HL-60/S4 treated with retinoic acid at 250 ng/mL for 4 days and 3 days (cell line): Measurements from ENCODE around the gene CPNE7.
"Not testable (repeated sequence)": the region's sequence is repeated elsewhere in the genome, so short reads cannot be mapped to it uniquely, and the experiment has no call there.

Experiments used
- in situ Hi-C: fragments of 300-500 bp; cut with MboI; formaldehyde crosslinking; loops from 2 replicates; pipeline ENCODE4 v1.7.0; 2022; ENCODE audit warnings: low sequenced_read_pairs

Gene CPNE7

DNA sequence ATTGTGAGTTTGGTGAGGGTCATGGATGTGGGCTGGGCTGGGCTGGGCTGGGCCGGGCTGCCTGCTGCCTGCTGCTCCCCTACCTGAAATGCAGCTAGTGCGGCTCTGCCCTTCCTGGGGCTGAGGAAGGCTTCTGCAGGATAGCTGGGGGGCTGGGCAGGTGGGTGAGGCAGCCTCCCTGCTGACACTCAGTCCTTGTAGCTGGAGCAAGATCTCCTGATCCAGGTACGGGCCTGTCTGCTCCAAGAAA, 10.4 kb upstream of the CPNE7 start:
- in situ Hi-C loops = no loop called here

DNA sequence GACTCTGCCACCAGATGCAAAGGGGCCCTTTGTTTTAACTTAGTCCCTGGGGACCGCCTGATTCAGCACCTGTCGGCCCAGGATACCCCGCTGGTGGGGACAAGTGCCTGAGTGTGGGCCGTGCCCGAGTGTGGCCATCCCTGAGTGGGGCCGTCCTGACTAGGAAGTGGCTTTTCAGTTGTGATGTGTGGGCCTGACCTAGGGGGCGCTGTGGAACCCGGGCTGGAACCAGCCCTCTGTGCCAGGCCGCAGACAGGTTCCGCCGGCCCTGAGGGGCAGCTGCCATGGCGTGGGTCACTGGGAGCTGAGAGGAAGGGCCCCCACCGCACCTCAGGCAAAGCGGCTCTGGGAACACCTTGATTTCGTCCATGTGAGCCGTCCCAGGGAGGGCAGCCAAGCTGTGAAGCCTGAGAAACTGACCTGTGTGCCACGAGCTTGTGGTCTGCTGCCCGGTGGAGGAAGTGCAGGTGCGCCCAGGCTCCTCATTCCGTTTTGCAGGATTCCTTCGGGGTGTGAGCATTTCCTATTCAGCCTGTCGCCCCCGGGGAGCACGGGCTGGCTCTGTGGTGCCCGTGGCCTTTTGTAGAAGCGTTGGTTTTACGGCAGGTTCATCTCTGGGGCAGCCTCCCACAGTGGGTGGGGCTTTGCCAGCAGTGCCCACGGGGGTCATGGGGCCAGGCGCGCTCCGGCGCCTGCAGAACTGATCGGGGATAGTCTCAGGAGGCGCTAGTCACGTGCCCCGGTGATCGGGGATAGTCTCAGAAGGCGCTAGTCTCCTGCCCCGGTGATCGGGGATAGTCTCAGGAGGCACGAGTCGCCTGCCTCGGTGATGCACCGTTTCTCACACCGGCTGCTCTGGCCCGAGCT, 9.8 kb upstream of the CPNE7 start:
- in situ Hi-C loops = no loop called here

DNA sequence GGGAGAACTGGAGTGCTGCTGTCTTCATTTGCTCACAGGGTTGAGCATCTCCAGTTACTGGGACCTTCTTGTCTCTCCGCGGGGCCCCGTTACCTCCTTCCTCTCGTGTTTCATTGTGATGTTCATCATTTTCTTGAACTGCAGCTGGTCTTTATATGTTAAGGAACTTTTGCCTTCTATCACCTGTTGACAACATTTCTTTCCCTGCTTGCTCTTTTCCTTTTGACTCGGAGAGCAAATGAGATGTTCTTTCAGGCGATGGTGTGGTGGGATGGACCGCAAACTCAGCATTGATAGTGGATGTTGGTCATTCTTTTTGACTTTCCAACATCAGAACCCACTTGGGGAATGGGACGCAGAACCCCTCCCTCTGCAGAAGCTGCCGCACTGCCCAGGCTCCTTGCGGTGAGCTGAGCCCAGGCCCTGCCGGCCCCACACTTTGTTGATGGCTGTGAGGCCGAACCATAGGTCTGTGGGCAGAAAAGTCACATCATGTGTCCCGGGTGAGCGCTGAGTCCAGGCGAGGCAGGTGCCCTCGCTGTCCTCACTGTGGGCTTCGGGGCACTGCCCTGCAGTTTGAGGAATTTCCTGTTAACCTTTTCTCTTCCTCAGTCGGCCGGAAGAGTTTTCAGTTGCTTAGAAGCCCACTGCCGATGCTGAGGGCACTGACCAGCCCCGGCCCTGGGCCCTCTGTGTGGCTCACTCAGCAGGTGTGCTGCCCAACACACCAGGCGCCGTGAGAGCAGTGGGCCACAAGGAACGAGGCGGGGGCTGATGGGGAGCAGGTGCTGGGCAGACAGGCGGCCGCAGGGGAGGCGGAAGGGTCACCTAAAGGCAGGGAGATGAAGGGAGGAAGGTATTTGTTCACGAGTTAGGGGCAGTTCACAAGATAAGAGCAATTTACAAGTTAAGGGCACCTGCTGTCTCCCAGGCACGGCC, 7.6 kb upstream of the CPNE7 start:
- in situ Hi-C loops = no loop called here

DNA sequence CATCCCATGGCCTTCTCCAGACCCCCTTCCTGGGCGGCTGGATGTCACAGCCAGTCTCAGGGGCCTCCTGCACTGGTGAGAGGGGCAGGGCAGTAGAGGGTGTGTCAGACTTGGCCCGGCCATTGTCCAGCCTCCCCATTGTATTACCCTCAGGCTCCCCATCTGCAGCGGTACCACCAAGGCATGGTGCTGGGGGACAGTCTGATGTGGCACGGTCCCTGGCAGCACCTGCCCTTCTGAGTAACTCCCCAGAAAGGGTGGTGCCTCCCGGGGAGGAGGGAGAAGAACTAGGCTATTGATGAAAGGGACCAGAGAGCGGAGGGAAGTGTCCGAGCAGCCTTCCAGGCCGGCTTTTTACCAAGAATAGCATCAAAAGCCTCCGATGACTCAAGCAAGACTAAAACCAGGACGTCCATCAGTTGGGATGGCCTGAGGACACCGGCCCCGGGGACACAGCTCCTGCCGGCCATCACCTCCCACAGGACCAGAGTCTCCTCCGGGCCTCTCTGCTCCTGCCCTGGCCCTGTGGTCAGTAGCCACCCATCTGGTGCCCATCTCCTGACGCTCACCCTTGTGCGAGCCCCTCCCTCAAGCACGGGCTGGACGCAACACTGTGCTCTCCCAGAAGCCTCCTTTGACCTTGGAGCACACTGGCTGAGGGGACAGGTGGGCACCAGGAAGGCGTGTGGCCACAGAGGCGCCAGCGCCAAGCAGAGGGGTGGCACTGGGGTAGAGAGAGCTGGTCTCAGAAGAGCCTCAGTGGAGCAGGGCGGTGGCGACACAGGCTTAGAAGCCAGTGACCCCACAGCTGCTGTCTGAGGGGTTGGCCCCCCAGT, 5.8 kb upstream of the CPNE7 start:
- in situ Hi-C loops = no loop called here

DNA sequence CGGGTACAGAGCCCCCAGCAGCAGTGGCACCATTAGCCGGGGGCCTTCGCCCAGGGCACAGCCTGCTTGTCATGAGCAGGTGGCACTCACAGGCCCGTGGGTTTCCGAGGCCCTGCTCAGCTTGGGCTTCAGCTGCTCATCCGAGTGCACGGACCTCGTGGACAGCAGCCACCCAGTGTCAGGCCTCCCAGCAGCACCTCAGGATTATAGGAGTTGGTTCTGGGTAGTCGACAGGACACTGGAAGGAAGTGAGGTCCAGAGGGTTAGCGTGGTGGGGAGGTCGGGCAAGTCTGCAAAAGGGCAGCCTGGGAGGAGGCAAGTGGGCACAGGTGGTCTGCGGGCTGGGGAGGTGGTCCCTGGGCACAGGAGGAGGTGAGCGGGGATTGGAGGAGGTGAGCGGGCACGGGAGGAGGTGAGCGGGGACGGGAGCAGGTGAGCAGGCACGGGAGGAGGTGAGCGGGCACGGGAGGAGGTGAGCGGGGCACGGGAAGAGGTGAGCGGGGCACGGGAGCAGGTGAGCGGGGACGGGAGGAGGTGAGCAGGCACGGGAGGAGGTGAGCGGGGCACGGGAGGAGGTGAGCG, 5.1 kb upstream of the CPNE7 start:
- in situ Hi-C loops = no loop called here

DNA sequence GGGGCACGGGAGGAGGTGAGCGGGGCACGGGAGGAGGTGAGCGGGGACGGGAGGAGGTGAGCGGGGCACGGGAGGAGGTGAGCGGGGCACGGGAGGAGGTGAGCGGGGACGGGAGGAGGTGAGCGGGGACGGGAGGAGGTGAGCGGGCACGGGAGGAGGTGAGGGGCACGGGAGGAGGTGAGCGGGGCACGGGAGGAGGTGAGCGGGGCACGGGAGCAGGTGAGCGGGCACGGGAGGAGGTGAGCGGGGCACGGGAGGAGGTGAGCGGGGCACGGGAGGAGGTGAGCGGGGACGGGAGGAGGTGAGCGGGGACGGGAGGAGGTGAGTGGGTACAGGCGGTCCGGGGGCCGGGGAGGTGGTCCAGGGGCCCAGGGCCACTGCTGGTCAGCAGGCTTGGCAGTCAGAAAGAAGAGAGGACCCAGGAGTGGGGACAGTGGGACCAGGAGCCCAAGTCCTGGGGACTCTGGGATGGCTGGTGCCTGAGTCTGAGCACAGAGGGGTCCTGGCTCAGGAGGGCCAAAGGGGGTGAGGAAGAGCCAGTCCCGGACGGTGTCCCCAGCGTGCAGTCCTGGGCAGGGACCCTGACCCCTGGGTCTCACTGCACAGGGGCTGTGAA, 4.5 kb upstream of the CPNE7 start:
- in situ Hi-C loops = not testable (repeated sequence)

DNA sequence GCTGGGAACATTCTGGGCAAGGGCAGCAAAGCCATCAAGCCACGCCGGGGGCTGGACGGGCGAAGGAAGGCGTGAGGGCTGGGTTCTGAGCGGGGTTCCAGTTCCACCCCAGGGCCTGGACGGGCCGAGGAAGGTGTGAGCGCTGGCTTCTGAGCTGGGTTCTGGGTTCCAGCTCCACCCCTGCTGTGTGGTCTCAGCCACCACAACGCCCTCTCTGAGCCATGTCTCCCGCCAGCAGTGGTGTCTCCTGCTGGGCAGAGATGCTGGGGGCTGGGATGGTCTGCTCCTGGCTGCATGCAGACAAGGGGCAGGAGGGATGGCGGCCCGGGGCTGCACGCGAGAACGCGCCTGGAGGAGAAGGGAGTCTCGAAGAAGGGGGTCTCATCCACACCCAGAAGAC, 3.9 kb upstream of the CPNE7 start:
- in situ Hi-C loops = no loop called here

DNA sequence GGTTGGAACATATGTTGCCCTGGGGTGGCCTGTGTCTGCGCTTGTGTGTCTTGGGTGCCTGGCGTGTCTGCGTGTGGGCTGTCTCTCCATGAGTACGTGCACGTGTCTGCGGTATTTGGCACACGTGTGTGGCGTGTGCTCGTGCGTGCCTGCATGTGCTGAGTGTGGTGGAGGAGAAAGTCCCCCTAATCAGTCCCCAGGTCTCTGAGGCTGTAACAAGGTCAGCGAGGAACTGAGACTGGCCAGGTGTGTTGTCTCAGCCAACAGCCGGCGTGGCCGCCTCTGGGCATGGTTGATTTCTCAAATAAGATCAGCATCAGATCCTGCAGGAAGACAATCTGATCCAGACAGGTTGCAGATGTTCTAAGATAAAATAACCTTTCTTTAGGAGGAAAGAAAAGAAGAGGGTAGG, 3.5 kb upstream of the CPNE7 start:
- in situ Hi-C loops = no loop called here

DNA sequence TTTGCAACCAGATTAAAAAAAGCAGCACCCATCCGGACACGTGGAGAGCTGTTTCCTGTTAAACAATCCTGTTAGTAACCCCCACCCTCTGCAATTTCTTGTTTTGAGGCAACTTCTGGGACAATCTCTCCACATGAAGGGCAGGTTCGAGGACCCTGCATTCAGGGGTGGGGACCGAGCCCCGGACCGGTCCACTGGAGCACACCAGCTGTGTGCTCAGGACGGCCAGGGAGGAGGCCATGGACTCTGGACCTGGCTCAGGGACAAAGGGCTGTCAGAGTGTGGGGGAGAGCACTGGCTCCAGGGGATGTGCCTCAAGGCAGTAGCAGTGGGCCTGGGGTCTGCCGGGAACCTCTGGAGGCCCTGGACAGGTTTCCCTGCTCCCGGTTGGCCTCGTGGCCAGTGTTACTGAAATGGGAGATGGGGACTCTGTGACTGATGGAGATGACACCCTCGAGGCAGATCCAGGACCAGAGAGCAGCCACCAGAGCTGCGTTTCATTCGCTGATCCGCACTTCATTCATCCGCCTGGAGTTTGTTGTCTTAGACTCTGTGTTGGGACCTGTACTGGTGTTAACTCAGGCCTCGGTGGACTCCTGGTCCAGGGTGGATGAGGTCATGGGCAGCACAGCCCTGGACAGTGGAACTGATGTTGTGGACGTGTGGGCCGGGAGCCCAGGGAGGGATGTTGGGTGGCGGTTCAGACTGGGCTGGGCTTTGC, 2.9 kb upstream of the CPNE7 start:
- in situ Hi-C loops = no loop called here

DNA sequence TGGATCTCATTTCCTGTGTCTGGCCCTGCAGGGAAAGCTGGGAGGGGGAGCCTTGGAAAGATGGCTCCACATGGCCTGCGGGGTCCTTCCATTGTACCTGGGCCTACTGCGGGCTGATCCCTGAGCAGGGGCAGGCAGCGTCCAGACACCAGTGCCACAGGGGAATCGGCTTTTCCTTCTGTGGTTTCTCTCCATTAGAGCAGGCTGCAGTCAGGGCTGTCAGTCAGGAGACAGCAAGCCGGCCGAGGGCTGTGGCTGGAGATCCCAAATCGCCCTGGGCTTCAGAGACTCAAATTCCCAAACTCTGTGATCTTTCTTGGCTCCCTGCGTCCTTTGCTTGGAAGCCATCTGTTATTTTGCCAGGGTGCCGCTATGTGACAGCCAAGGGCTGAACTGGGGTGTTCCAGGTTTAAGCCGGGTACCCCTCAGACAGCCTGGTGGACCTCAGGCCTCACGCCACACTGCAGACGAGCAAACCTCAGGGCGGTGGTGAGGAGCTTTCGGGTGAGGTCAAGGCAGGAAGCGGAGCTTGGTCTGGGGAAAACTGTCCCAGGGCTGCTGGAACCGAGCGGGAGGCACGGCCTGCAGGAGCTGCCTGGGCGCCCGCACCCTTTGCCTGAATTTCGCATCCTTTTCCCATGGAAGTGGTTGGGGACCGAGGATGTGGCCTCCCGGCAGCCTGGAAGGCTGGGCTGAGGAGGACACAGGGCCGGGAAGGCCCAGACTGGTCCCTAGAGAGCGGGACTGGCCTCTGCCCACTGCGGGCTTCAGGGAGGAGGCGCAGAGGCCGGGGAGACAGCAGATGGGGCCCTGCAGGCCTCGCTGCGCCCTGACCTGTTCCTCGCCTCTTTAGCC, 1.5 kb upstream of the CPNE7 start:
- in situ Hi-C loops = no loop called here

DNA sequence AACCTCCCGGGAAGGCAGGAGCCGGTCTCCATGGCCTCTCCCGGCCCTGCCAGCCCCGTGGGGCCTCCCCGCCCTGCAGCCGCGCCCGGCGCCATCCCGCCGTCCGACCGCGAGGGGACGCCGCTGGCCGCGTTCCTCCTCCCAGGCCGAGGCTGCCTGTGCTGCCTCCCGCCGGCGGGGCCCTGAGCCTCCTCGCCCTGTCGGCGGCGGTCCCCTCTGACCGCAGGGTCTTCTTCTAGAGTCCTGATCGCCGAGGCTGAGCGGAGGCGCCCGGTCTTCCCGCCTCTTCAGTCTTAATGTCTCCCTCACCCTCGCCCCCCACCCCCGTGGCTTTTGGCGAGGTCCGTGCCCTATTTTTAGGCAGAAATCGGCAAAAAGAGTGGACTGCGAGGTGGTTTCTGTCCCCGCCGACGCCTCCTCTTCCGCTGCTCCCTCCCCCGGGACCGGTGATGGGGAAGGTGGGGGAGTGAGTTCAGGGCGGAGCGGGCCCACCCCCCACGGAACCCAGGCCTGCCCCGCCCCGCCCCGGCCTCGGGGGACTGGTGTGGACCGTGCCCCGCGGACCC, 794 bp upstream of the CPNE7 start:
- in situ Hi-C loops = no loop called here

DNA sequence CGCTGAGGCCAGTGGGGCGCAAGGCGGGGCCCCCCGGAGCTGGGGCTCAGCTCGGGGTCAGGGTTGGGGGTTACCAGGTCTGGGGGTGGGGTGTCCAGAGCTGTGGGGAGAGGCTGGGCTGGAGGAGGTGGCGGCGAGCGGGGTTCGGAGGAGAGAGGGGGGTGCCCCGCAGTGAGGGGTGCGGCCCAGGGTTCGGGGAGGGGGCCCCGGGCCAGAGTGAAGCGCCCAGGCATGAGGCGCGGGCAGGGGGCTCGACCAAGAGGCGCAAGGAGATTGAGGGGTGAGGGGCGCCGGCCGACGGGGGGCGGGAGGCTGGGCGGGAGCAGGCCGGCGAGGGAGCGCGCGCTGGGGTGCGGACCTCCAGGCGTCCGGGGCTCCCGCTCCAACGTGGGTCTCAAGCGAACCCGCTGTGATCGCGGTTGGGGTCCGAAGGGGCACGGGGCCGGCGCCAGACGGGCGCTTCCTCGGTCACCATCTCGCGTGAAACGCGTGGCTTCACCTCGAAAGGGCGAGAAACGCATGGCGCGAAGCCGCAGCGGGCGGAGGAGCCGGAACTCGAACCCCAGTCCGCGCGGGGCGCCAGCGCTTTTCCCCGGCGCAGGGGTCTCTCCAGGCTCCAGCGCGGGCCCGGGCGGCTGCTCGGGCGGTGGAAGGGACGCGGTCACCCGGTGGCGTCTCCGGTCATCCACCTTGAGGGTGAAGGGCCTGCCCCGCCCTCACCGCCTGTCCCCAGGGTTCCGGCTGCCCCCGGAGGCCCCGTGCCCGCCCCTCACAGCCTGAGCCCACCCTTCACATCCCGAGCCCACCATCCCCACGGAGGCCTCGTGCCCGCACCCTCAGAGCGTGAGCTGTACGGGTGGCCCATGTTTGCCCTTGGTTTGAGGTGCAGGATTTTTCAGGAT, 846 bp downstream of the CPNE7 start:
- in situ Hi-C loops = no loop called here

DNA sequence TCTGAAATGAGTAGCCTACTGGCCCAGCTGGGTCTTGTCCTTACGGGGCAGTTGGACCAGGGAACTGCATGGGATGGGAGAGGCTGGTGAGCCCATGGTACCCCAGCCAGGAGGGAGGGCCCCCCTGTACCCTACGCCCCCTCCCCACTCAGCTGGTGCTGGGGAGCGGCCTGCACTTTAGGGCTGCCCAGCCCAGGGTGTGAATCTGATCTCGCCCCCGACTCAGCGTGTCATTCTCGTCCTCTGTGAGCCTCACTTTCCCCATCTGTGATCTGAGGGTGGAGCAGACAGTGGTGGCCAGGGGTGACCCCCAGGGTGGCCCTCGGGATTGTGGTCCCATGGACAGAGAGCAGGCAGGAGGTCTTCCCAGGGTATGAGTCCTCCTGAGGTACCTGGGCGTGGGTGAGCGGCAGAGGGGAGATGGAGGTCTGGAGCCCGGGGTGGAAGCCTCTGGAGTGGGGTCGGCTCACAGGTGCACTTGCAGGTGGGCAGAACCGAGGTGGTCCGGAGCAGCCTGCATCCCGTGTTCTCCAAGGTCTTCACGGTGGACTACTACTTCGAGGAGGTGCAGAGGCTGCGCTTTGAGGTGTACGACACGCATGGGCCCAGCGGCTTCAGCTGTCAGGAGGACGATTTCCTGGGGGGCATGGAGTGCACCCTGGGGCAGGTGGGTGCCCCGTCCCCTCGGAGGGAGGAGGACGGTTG, 1.6 kb downstream of the CPNE7 start:
- in situ Hi-C loops = no loop called here

DNA sequence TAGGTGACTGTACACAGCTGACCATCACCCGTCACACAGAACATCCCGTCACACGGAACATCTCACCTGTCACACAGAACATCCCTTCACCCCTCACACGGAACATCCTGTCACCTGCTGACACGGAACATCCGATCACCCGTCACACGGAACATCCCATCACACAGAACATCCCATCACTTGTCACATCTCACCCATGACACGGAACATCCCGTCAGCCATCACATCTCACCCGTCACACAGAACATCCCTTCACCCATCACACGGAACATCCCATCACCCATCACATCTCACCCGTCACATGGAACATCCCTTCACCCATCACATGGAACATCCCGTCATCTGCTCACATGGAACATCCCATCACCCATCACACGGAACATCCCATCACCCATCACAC, 3.8 kb downstream of the CPNE7 start:
- in situ Hi-C loops = no loop called here

DNA sequence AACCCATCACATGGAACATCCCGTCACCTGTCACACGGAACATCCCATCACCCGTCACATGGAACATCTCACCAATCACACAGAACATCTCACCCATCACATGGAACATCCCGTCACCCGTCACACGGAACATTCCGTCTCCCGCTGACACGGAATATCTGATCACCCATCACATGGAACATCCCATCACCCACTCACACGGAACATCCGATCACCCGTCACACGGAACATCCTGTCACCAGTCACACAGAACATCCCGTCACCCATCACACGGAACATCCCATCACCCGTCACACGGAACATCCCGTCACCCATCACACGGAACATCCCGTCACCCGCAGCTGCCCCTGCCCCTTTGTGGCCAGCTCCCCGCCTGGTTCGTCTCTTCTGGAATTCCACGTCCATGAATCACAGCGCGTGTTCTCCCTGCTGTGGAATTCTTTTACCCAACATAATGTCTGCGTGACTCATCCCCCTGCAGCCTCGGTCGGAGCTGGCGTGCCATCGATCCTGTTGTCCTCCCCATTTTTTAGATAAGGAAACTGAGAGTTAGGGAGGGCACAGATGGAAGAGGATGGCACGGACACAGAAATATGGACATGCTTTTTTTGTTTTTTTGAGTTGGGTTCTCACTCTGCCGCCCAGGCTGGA, 5.6 kb downstream of the CPNE7 start:
- in situ Hi-C loops = no loop called here

DNA sequence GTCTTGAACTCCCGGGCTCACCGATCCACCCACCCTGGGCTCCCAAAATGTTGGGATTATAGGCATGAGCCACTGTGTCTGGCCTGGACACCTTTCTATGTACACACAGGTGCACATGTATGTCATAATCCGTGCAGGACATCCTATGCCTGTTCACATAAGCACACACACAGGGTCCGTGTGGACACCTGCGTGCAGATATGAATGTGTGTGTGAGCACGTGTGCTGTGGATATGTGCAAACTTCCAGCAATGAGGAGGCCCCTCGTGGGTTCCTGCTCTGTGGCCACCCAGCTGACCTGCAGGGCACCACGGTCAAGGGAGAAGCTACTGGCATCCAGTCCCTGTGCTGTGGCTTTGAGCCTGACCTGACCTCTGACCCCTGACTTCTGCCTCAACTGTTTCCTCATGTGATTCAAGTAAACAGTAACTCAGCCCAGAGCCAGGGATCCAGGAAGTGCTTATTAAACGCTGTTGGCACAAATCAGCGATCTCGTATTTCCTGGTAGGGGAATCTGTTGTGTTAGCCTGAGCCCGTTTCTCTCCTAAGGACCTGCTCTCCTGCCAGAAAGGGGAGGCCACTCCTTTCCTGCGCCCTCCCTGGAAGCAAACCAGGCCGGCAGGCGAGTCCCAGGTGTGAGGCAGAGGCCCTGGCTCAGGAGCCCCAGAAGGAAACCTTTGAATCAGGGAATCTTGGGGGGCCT, 6.5 kb downstream of the CPNE7 start:
- in situ Hi-C loops = no loop called here
